H9 (cell line): ENCODE measurements around the gene TRAFD1. TPM values are rescaled to one million over a fixed set of nuclear protein-coding genes. Genes with fewer than 3 reads are reported as not detected.

Experiments used
- DNase-seq: peaks from one replicate; pipeline ENCODE4 v3.0.0-alpha.2; 2017
- H2AFZ ChIP-seq: one replicate; pipeline ENCODE4 v1.6.1; 2013; ENCODE audit warnings: mild to moderate bottlenecking, low read length, control low read depth, moderate library complexity
- H2AK5ac ChIP-seq: 2 replicates; pipeline ENCODE4 v1.6.1; 2013; ENCODE audit warnings: low read length, control low read depth, mixed read lengths; ENCODE audit not compliant: insufficient read length
- H2BK120ac ChIP-seq: one replicate; pipeline ENCODE4 v1.6.1; 2013; ENCODE audit warnings: low read depth, mild to moderate bottlenecking, low read length, control low read depth, inconsistent platforms; ENCODE audit not compliant: poor library complexity, severe bottlenecking
- H2BK12ac ChIP-seq: 2 replicates; pipeline ENCODE4 v1.6.1; 2013; ENCODE audit warnings: low read length, control low read depth, mixed read lengths, low read depth; ENCODE audit not compliant: insufficient read length
- H2BK15ac ChIP-seq: 2 replicates; pipeline ENCODE4 v1.6.1; 2013; ENCODE audit warnings: low read depth, low read length, control low read depth
- H2BK20ac ChIP-seq: one replicate; pipeline ENCODE4 v1.6.1; 2013; ENCODE audit warnings: low read depth, mild to moderate bottlenecking, low read length, control low read depth, inconsistent platforms; ENCODE audit not compliant: poor library complexity, severe bottlenecking
- H2BK5ac ChIP-seq: 2 replicates; pipeline ENCODE4 v1.6.1; 2013; ENCODE audit warnings: low read length, control low read depth, mixed read lengths; ENCODE audit not compliant: insufficient read length
- H3K14ac ChIP-seq: 2 replicates; pipeline ENCODE4 v1.6.1; 2013; ENCODE audit warnings: low read length, control low read depth; ENCODE audit not compliant: insufficient read depth
- H3K18ac ChIP-seq: 2 replicates; pipeline ENCODE4 v1.6.1; 2013; ENCODE audit warnings: low read depth, mild to moderate bottlenecking, mixed read lengths, low read length, control low read depth; ENCODE audit not compliant: insufficient read length
- H3K23ac ChIP-seq: 2 replicates; pipeline ENCODE4 v1.6.1; 2013; ENCODE audit warnings: low read length, control low read depth, mixed read lengths, low read depth; ENCODE audit not compliant: insufficient read length
- H3K23me2 ChIP-seq: 2 replicates; pipeline ENCODE4 v1.6.1; 2013; ENCODE audit warnings: low read depth, mild to moderate bottlenecking, mixed read lengths, low read length, control low read depth; ENCODE audit not compliant: insufficient read length, poor library complexity, severe bottlenecking
- H3K27ac ChIP-seq: 2 replicates; pipeline ENCODE4 v1.5.1; 2013; ENCODE audit warnings: low read length, control low read depth, mixed read lengths, low read depth; ENCODE audit not compliant: insufficient read length
- H3K27me3 ChIP-seq: 2 replicates; pipeline ENCODE4 v1.6.1; 2013; ENCODE audit warnings: low read length, control low read depth, inconsistent platforms; ENCODE audit not compliant: insufficient read depth
- H3K4ac ChIP-seq: 2 replicates; pipeline ENCODE4 v1.6.1; 2013; ENCODE audit warnings: low read depth, mild to moderate bottlenecking, control low read depth, inconsistent platforms, low read length, moderate library complexity
- H3K4me1 ChIP-seq: 2 replicates; pipeline ENCODE4 v1.6.1; 2013; ENCODE audit warnings: low read length, control low read depth, inconsistent platforms; ENCODE audit not compliant: insufficient read depth
- H3K4me2 ChIP-seq: 2 replicates; pipeline ENCODE4 v1.6.1; 2013; ENCODE audit warnings: low read length, control low read depth, mixed read lengths; ENCODE audit not compliant: insufficient read length, insufficient read depth
- H3K56ac ChIP-seq: 2 replicates; pipeline ENCODE4 v1.6.1; 2013; ENCODE audit warnings: low read depth, mild to moderate bottlenecking, mixed read lengths, low read length, control low read depth; ENCODE audit not compliant: insufficient read length
- H3K79me1 ChIP-seq: 2 replicates; pipeline ENCODE4 v1.6.1; 2013; ENCODE audit warnings: low read depth, mild to moderate bottlenecking, moderate library complexity, low read length, control low read depth, inconsistent platforms; ENCODE audit not compliant: insufficient read depth, poor library complexity, severe bottlenecking
- H3K79me2 ChIP-seq: 2 replicates; pipeline ENCODE4 v1.6.1; 2013; ENCODE audit warnings: low read length, control low read depth, inconsistent platforms; ENCODE audit not compliant: insufficient read depth
- H3K9ac ChIP-seq: 2 replicates; pipeline ENCODE4 v1.6.1; 2013; ENCODE audit warnings: low read length, control low read depth, mixed read lengths; ENCODE audit not compliant: insufficient read length; ENCODE audit errors: extremely low read depth
- H3K9me3 ChIP-seq: one replicate; pipeline ENCODE4 v1.6.1; 2013; ENCODE audit warnings: low read depth, low read length, inconsistent platforms; ENCODE audit not compliant: control insufficient read depth
- H3T11ph ChIP-seq: one replicate; pipeline ENCODE4 v1.6.1; 2013; ENCODE audit warnings: mild to moderate bottlenecking, low read length, control low read depth, inconsistent platforms
- H4K20me1 ChIP-seq: one replicate; pipeline ENCODE4 v1.6.1; 2013; ENCODE audit not compliant: control insufficient read depth, insufficient read length, insufficient read depth
- H4K5ac ChIP-seq: 2 replicates; pipeline ENCODE4 v1.6.1; 2013; ENCODE audit warnings: low read depth, mild to moderate bottlenecking, mixed read lengths, low read length, control low read depth; ENCODE audit not compliant: insufficient read length
- H4K8ac ChIP-seq: replicated peaks from 2 replicates; pipeline ENCODE4 v1.6.1; 2013; ENCODE audit warnings: low read length, control low read depth, mixed read lengths, low read depth; ENCODE audit not compliant: insufficient read length
- H4K91ac ChIP-seq: 2 replicates; pipeline ENCODE4 v1.6.1; 2013; ENCODE audit warnings: low read depth, mild to moderate bottlenecking, moderate library complexity, mixed read lengths, low read length, control low read depth; ENCODE audit not compliant: insufficient read length
- H3K27ac Mint-ChIP-seq, 3 experiments: 2 replicates in 2 of 3; 3 replicates in 1 of 3; pipeline ENCODE4 v1.8.0; 2020 to 2021; ENCODE audit warnings: mixed read lengths in 3 of 3, mild to moderate bottlenecking in 1 of 3, moderate library complexity in 1 of 3
- H3K27me3 Mint-ChIP-seq: 2 replicates; pipeline ENCODE4 v1.8.0; 2021; ENCODE audit warnings: low read depth, mild to moderate bottlenecking, moderate library complexity, mixed read lengths
- H3K36me3 Mint-ChIP-seq, 3 experiments: 2 replicates in 2 of 3; 3 replicates in 1 of 3; pipeline ENCODE4 v1.8.0; 2020 to 2021; ENCODE audit warnings: low read depth in 3 of 3, mixed read lengths in 3 of 3; ENCODE audit not compliant: insufficient read depth in 1 of 3
- H3K4me1 Mint-ChIP-seq, 2 experiments: 2 replicates each; pipeline ENCODE4 v1.8.0; 2020; ENCODE audit warnings: mixed read lengths in 2 of 2
- H3K4me3 Mint-ChIP-seq, 2 experiments: 2 replicates in 1 of 2; 3 replicates in 1 of 2; pipeline ENCODE4 v1.8.0; 2020 to 2021; ENCODE audit warnings: mild to moderate bottlenecking in 2 of 2, mixed read lengths in 2 of 2, moderate library complexity in 1 of 2
- H3K9me3 Mint-ChIP-seq, 2 experiments: 2 replicates in 1 of 2; 3 replicates in 1 of 2; pipeline ENCODE4 v1.8.0; 2020; ENCODE audit warnings: mild to moderate bottlenecking in 2 of 2, mixed read lengths in 2 of 2, moderate library complexity in 1 of 2
- WGBS: extraction: QIAGEN DNeasy Blood & Tissue Kit; methylation state at CpG from one replicate; pipeline ENCODE4 v1.1.7; 2013; ENCODE audit warnings: missing lambda C conversion rate, low lambda C conversion rate, mixed read lengths; ENCODE audit not compliant: insufficient read length; ENCODE audit errors: extremely low coverage; 5-methylcytosine and 5-hydroxymethylcytosine counted together
- total RNA-seq: library from RNA; stranded (reverse); gene quantifications from 2 replicates; pipeline ENCODE4 v1.2.1, GENCODE V29; 2021
- TF ChIP-seq, protein P1 (sequence below): fragments of 200-600 bp; sonication (generic); conservative IDR thresholded peaks from 3 replicates; pipeline ENCODE4 v1.8.0; 2021; ENCODE audit warnings: antibody characterized with exemption, mild to moderate bottlenecking

The TRAFD1 gene
- total RNA-seq, 1 experiment from 2014 or later, result 32.0 TPM

DNA sequence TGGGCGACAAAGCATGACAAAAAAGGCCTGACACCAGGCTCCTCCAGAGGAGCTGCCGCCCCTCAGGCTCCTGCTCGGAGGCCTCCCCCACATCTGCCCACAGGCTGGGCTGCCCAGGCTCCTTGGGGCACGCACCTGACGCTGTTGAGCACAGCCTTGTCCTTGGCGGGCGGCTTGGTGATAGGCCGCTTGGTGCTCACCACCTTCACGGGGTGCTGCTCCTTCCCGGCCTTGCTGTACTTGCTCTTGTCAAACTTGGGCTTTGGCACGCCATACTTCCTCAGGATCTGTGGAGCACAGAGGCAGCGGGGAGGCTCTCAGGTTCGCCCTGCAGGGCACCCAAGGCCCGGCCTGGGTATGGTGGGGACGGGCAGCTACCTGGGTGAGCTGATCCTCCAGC is 53.4 kb downstream of the TRAFD1 start:
- no peak overlapping the region for H3K27ac ChIP-seq
- H3K79me1 ChIP-seq, result no peaks in the 10 kb centered on the region
- H3K4ac ChIP-seq, result no peak overlapping the region
- Mint-ChIP-seq H3K27ac (no peak overlapping the region; a peak in 1 of 7 replicates), H3K36me3 (peaks cover 17 to 43% (median 34%) of the 10 kb centered on the region in 3 experiments), H3K27me3 (no peaks in the 10 kb centered on the region), H3K4me3 (no peak overlapping the region), H3K4me1 (peaks cover 18 to 19% of the 10 kb centered on the region in 2 experiments), H3K9me3 (no peaks in the 10 kb centered on the region)
- no peak overlapping the region for H3K14ac ChIP-seq
- no peak overlapping the region for H3K18ac ChIP-seq
- no peaks in the 10 kb centered on the region for H3K79me2 ChIP-seq
- no peak overlapping the region for H4K5ac ChIP-seq
- H2BK15ac ChIP-seq, result no peak overlapping the region
- no peak overlapping the region for H3K56ac ChIP-seq
- no peak overlapping the region for H2AFZ ChIP-seq
- no peak overlapping the region for H3K9ac ChIP-seq
- H2AK5ac ChIP-seq, result no peak overlapping the region
- TF ChIP-seq, protein P1, sequence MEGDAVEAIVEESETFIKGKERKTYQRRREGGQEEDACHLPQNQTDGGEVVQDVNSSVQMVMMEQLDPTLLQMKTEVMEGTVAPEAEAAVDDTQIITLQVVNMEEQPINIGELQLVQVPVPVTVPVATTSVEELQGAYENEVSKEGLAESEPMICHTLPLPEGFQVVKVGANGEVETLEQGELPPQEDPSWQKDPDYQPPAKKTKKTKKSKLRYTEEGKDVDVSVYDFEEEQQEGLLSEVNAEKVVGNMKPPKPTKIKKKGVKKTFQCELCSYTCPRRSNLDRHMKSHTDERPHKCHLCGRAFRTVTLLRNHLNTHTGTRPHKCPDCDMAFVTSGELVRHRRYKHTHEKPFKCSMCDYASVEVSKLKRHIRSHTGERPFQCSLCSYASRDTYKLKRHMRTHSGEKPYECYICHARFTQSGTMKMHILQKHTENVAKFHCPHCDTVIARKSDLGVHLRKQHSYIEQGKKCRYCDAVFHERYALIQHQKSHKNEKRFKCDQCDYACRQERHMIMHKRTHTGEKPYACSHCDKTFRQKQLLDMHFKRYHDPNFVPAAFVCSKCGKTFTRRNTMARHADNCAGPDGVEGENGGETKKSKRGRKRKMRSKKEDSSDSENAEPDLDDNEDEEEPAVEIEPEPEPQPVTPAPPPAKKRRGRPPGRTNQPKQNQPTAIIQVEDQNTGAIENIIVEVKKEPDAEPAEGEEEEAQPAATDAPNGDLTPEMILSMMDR, result no peak
- no peak overlapping the region for H4K8ac ChIP-seq
- H3K9me3 ChIP-seq, result no peaks in the 10 kb centered on the region
- no peak overlapping the region for H3T11ph ChIP-seq
- WGBS, result no CpG with 5 or more reads among the region's 15 CpGs
- no peak for DNase-seq
- H3K4me1 ChIP-seq, result peaks cover 7% of the 10 kb centered on the region
- no peaks in the 10 kb centered on the region for H4K20me1 ChIP-seq
- no peak overlapping the region for H4K91ac ChIP-seq
- no peak overlapping the region for H2BK120ac ChIP-seq
- no peak overlapping the region for H2BK5ac ChIP-seq
- no peaks in the 10 kb centered on the region for H3K23me2 ChIP-seq
- no peaks in the 10 kb centered on the region for H3K27me3 ChIP-seq
- H3K23ac ChIP-seq, result no peak overlapping the region
- H2BK20ac ChIP-seq, result no peak overlapping the region
- H2BK12ac ChIP-seq, result no peak overlapping the region
- no peak overlapping the region for H3K4me2 ChIP-seq
